Endometrium (tissue), 2 donors: ENCODE results near the gene DNTT.

ENCODE experiments used
- FAIRE-seq: peaks from 2 replicates; lab custom pipeline; 2012; peaks lifted over from hg19 to GRCh38; lab: Jason Lieb, UNC
- donor health status: control.
- donor health status: control.

Gene DNTT

GRCh38 chr10:96379758-96380157 lies 75.5 kb downstream of the DNTT start:
- no peak for FAIRE-seq

GRCh38 chr10:96380821-96381220 lies 76.6 kb downstream of the DNTT start:
- no peak for FAIRE-seq

- no peak for FAIRE-seq
Measured at GRCh38 chr10:96384506-96384905, 80.3 kb downstream of the DNTT start.

DNA sequence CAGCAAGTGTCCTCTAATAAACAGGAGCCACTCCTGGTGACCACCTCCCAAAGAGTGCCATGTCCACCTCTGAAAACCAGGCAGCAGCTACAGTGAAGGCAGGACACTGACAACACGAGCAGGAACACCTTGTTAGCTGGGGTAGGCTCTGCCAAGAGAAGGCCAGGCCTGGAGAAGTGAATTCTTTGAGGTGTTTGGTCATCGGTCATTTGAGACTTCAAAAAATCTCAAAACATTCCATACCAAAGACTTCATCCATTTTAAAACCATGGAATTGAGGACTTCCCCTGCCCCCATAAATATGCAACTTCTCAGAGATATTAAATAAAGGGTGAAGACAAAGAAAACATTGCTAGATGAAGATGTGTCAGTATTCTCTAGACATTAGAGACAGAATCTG lies 82.9 kb downstream of the DNTT start:
- no peak for FAIRE-seq

DNA sequence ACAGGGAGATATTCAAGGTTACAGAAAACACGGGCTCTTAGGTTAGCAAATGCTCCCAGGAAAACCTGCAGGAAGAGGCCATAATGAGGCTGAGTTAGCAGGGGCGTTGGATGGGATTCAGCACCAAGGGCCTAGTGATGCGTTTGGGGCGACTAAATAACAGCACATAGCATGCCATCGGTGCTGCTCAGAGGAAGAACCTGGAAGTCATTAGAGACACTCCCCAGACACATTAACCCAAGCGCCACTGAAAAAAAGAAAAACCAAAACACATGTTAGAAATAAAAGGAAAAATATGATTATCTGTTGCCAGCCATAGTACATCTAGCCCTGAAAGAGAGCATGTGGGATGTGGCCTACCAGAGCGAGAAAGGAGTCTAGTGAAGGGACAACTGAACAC lies 83.4 kb downstream of the DNTT start:
- FAIRE-seq, result no peak
